GM12878 (cell line): ENCODE measurements around the gene CCDC17. TPM values are rescaled to one million over a fixed set of nuclear protein-coding genes. Genes with fewer than 3 reads are reported as not detected.

ENCODE experiments used
- ATAC-seq: fragments of 200-7000 bp; cut with Tn5 transposase; 3 replicates; pipeline ENCODE4 v1.9.1; 2020; ENCODE audit warnings: mild to moderate bottlenecking, moderate library complexity
- BruUV-seq: library from RNA; stranded (reverse); fragments of 400-500 nt; replicated peaks from 2 replicates; lab custom pipeline; 2021; lab: Mats Ljungman, UMichigan
- CTCF ChIA-PET: fragments of 300-600 bp; sonication (Branson Sonifier 250); formaldehyde crosslinking; extraction: SDS; loops from one replicate; lab custom pipeline; 2021; ENCODE audit warnings: inconsistent platforms; lab: Yijun Ruan, JAX
- POLR2A ChIA-PET: fragments of 350-600 bp; formaldehyde crosslinking; extraction: SDS; loops from one replicate; lab custom pipeline; 2021; ENCODE audit warnings: inconsistent platforms; lab: Charles Lee
- RAD21 ChIA-PET: fragments of 300-600 bp; sonication (Branson Sonifier 250); formaldehyde crosslinking; loops from one replicate; lab custom pipeline; 2023; ENCODE audit warnings: antibody characterized with exemption; ENCODE audit not compliant: unreplicated experiment; lab: Charles Lee
- SMC1A ChIA-PET: fragments of 300-600 bp; sonication (Branson Sonifier 250); formaldehyde crosslinking; loops from one replicate; lab custom pipeline; 2023; ENCODE audit not compliant: unreplicated experiment, uncharacterized antibody; lab: Charles Lee
- DNase-seq: peaks from one replicate; pipeline ENCODE4 v3.0.0-alpha.2; 2011; ENCODE audit warnings: low read depth, low spot score
- FAIRE-seq: peaks from 3 replicates; lab custom pipeline; 2011; peaks lifted over from hg19 to GRCh38; lab: Jason Lieb, UNC
- H2AFZ ChIP-seq: 2 replicates; pipeline ENCODE4 v1.6.0; 2011; ENCODE audit warnings: low read depth, low read length, control low read depth; ENCODE audit not compliant: control insufficient read depth
- H3K27ac ChIP-seq: 2 replicates; pipeline ENCODE4 v1.5.1; 2011; ENCODE audit warnings: control low read depth; ENCODE audit not compliant: control insufficient read depth, insufficient read depth
- H3K27me3 ChIP-seq, 2 experiments: replicated peaks in 1 of 2; 2 replicates each; pipeline versions ENCODE4 v1.6.0 to v1.6.1; 2011; ENCODE audit warnings: low read length in 1 of 2; ENCODE audit not compliant: control insufficient read depth in 2 of 2, insufficient read depth in 2 of 2
- H3K36me3 ChIP-seq, 2 experiments: 2 replicates each; pipeline ENCODE4 v1.5.1; 2011; ENCODE audit warnings: low read length in 1 of 2; ENCODE audit not compliant: control insufficient read depth in 2 of 2, insufficient read depth in 2 of 2
- H3K4me1 ChIP-seq: 2 replicates; pipeline ENCODE4 v1.6.1; 2011; ENCODE audit warnings: mild to moderate bottlenecking, low read length, moderate library complexity, mixed read lengths; ENCODE audit not compliant: control insufficient read depth, insufficient read depth
- H3K4me2 ChIP-seq: 2 replicates; pipeline ENCODE4 v1.6.0; 2011; ENCODE audit warnings: control low read depth; ENCODE audit not compliant: control insufficient read depth, insufficient read depth
- H3K4me3 ChIP-seq: fragments of 200-600 bp; sonication (generic); 2 replicates; pipeline ENCODE4 v1.5.1; 2016
- H3K79me2 ChIP-seq: 2 replicates; pipeline ENCODE4 v1.6.0; 2011; ENCODE audit warnings: low read length; ENCODE audit not compliant: control insufficient read depth, insufficient read depth
- H3K9ac ChIP-seq: 2 replicates; pipeline ENCODE4 v1.8.0; 2011; ENCODE audit warnings: low read length, control low read depth, mixed read lengths; ENCODE audit not compliant: control insufficient read depth, insufficient read depth
- H3K9me3 ChIP-seq: replicated peaks from 3 replicates; pipeline ENCODE4 v1.5.1; 2011; ENCODE audit warnings: mild to moderate bottlenecking, low read length; ENCODE audit not compliant: control insufficient read depth, insufficient read depth
- H4K20me1 ChIP-seq: 2 replicates; pipeline ENCODE4 v1.6.0; 2011; ENCODE audit not compliant: control insufficient read depth, insufficient read depth
- CTCF ChIP-seq, 3 experiments: IDR thresholded peaks in 2 of 3; conservative IDR thresholded peaks in 1 of 3; 2 replicates each; pipeline ENCODE4 v1.5.1; 2011; ENCODE audit warnings: low read depth in 3 of 3, low read length in 3 of 3, mild to moderate bottlenecking in 3 of 3, control low read depth in 2 of 3, moderate library complexity in 2 of 3, inconsistent platforms in 1 of 3, mixed read lengths in 1 of 3; ENCODE audit not compliant: control insufficient read depth in 2 of 3, insufficient read depth in 1 of 3; ENCODE audit errors: extremely low read depth in 1 of 3
- EGR1 ChIP-seq, 2 experiments: IDR thresholded peaks; 1 replicate in 1 of 2; 2 replicates in 1 of 2; pipeline ENCODE4 v1.6.1; 2011 to 2012; ENCODE audit warnings: low read depth in 2 of 2, low read length in 2 of 2, borderline replicate concordance in 1 of 2, mild to moderate bottlenecking in 1 of 2, moderate library complexity in 1 of 2
- POLR2AphosphoS2 ChIP-seq: IDR thresholded peaks from 2 replicates; pipeline ENCODE4 v1.6.1; 2011; ENCODE audit warnings: low read depth, mild to moderate bottlenecking, low read length, improper control_type of control experiment, moderate library complexity
- RAD21 ChIP-seq: IDR thresholded peaks from 2 replicates; pipeline ENCODE4 v1.6.1; 2011; ENCODE audit warnings: mild to moderate bottlenecking, low read depth, low read length, moderate library complexity; ENCODE audit not compliant: insufficient read depth
- SP1 ChIP-seq: IDR thresholded peaks from one replicate; pipeline ENCODE4 v1.6.1; 2011; ENCODE audit warnings: low read depth, low read length
- WGBS: methylation state at CpG from one replicate; pipeline ENCODE4 v1.1.6; 2016; ENCODE audit warnings: low lambda C conversion rate; ENCODE audit not compliant: insufficient replicate concordance, insufficient coverage; ENCODE audit errors: missing lambda C conversion rate; 5-methylcytosine and 5-hydroxymethylcytosine counted together
- in situ Hi-C: fragments of 300-500 bp; cut with MboI; formaldehyde crosslinking; loops from 9 replicates; pipeline ENCODE4 v1.14.3; 2018; ENCODE audit warnings: mixed read lengths
- intact Hi-C: fragments of 100-400 bp; cut with micrococcal nuclease; formaldehyde crosslinking; loops from one replicate; pipeline ENCODE4 v1.14.2; 2022; ENCODE audit not compliant: unreplicated experiment
- polyA plus RNA-seq, 11 experiments: library from polyadenylated mRNA; depleted of rRNA in 4 of 11; unstranded in 6 of 11; stranded (reverse) in 5 of 11; fragments of >200 nt; fragmentation: Nextera tagmentation in 4 of 11; fragmentation: Illumina TruSeq in 1 of 11; extraction: Ambion mirVana in 4 of 11; extraction: Trizol in 1 of 11; gene quantifications; 1 replicate in 1 of 11; 2 replicates in 10 of 11; pipeline versions ENCODE4 v1.2.1 to v1.2.3, GENCODE V29; 2011 to 2016; ENCODE audit warnings: inconsistent platforms in 2 of 11, missing spikeins in 2 of 11, low read depth in 1 of 11
- total RNA-seq, 4 experiments: library from RNA; depleted of rRNA in 3 of 4; stranded (reverse); fragments of >200 nt in 3 of 4; fragmentation: Illumina TruSeq in 1 of 4; extraction: Trizol in 1 of 4; gene quantifications; 2 replicates each; pipeline versions ENCODE4 v1.2.1 to v1.2.3, GENCODE V29; 2013 to 2021

Gene CCDC17
- total and polyA plus RNA-seq, 10 of the 15 experiments (the other 5 are each of a cell fraction or from before 2014, with no cell fraction given), result 0.15 to 1.9 (median 0.69) TPM

DNA sequence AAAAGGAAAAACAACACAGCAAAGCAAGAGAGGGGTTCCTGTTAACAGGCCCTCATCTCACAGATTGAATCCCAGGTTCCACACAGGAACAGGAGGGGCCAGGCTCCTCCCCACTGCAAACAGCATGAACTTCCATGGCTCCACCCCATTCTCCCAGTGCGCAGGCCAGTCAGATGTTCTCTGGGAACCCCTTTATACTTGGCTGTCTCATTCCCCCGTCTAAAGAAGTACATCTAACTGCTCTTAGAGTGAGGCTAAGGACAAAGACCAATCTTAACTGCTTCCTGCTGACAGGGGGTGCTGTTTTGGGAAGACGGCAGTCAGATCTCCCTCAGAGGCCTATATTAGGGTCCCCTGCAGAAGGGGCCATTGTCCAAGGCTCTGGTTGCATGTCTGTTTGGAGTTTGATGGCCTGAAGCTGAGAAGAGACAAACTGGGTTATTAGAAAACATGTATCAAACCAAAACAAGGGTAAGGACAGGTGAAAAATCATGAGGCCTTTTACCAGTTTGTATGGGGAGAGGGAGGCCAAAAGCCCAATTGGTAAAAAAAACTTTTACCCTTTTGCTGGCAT, 50.5 kb downstream of the CCDC17 start:
- FAIRE-seq, result no peak
- intact Hi-C loops, result loop anchor here (5.0 kb wide), 1 partner anchor 211 kb away; no protein-coding TSS in a partner anchor
- no peak overlapping the region for H3K27ac ChIP-seq
- CTCF ChIA-PET, result interaction anchor here (0.6 to 11.0 kb wide), 8 partner anchors 10 to 233 kb away, joined by 3 to 212 read pairs (median 6); partner anchors contain the start of genes CCDC163 and MMACHC
- H3K27me3 ChIP-seq, result no peaks in the 10 kb centered on the region
- peaks cover 9 to 14% of the 10 kb centered on the region in 2 experiments; a peak in 3 of 4 replicates for H3K36me3 ChIP-seq
- H4K20me1 ChIP-seq, result no peaks in the 10 kb centered on the region
- H3K4me1 ChIP-seq, result no peaks in the 10 kb centered on the region
- no TSS peak for BruUV-seq
- TF ChIP-seq CTCF (IDR thresholded peaks at IDR 0.05 in 2 of 3, conservative IDR thresholded peaks at IDR 0.05 in 1 of 3; ENCODE audit: control insufficient read depth in 2 of 3, extremely low read depth in 1 of 3, insufficient read depth in 1 of 3, low read depth in 3 of 3, low read length in 3 of 3) (peak; percentile 7 to 31 (median 31); a peak in 4 of 6 replicates), RAD21 (0 out of 2 replicates have a peak, but pooled peaks have one; percentile 37), SP1 (no peak), EGR1 (IDR thresholded peaks at IDR 0.05; ENCODE audit: borderline replicate concordance in 1 of 2, low read depth in 2 of 2, low read length in 2 of 2) (no peak), POLR2AphosphoS2 (no peak)
- TF ChIP-seq, all 136 proteins: peak for 2
- ChIA-PET SMC1A (interaction anchor here (1.0 to 8.7 kb wide), 6 partner anchors 9 to 73 kb away, joined by 3 to 114 read pairs (median 41); partner anchors contain the start of genes CCDC163 and MMACHC), RAD21 (interaction anchor here (1.0 to 6.0 kb wide), 2 partner anchors 8 to 80 kb away, joined by 3 to 41 read pairs; partner anchors contain the start of gene NASP), POLR2A (interaction anchor here (1.3 kb wide), 1 partner anchor 9 kb away, joined by 3 read pairs; no protein-coding TSS in a partner anchor)
- Histone ChIP-seq H3K4me3 (no peak overlapping the region), H3K79me2 (no peaks in the 10 kb centered on the region), H3K9ac (no peak overlapping the region), H3K9me3 (no peaks in the 10 kb centered on the region), H2AFZ (no peak overlapping the region), H3K4me2 (no peak overlapping the region)
- ATAC-seq (no peak), DNase-seq (no peak)
- 81% methylated on average over 3 of the region's 3 CpGs for WGBS
- in situ Hi-C loops, result no loop called here
